Measurements from ENCODE around the gene SACM1L. TPM values are rescaled to one million over a fixed set of nuclear protein-coding genes. Genes with fewer than 3 reads are reported as not detected.
A peak's percentile ranks its signal among the peaks of the same experiment; 100 is the strongest.

Gene SACM1L
- total and polyA plus RNA-seq, 2 of the 13 experiments (the other 11 are each of a cell fraction or from before 2014, with no cell fraction given) = 15.1 to 27.8 TPM

- ChIA-PET CTCF (ENCODE audit: low intra/inter-chr PET ratio, low total read pairs) (interaction anchor here (0.7 to 2.3 kb wide), 5 partner anchors 72 to 318 kb away, joined by 4 to 18 read pairs (median 9); no protein-coding TSS in a partner anchor), POLR2A (interaction anchor here (0.6 kb wide), 1 partner anchor 168 kb away, joined by 5 read pairs; no protein-coding TSS in a partner anchor)
- ATAC-seq (peak; percentile 94), FAIRE-seq (peak; percentile 36), DNase-seq (ENCODE audit: low spot score) (peak; percentile 39)
- H3K27me3 ChIP-seq (ENCODE audit: control insufficient read depth in 1 of 2, insufficient read depth in 2 of 2, low read length in 2 of 2) = peaks cover 2 to 48% of the 10 kb centered on the region in 2 experiments
- H3K27ac ChIP-seq (ENCODE audit: extremely low read length, insufficient read depth, low read length) = no peak overlapping the region
- peak overlapping the region; percentile 39 for H2AFZ ChIP-seq (ENCODE audit: low read length)
- in situ Hi-C loops (cut with HindIII; ENCODE audit: extremely low pct_ligation_motif_present, low pct_unique_long_range_greater_than_20kb) (loop anchor here (5.0 to 10.0 kb wide), 2 partner anchors 166 to 314 kb away; no protein-coding TSS in a partner anchor), intact Hi-C loops (cut with micrococcal nuclease; ENCODE audit: unreplicated experiment) (loop anchor here (1.0 to 2.0 kb wide), 2 partner anchors 168 to 318 kb away; no protein-coding TSS in a partner anchor)
- BruUV-seq (replicated peaks) = no TSS peak
- H3K79me2 ChIP-seq (ENCODE audit: insufficient read depth, low read length) = no peaks in the 10 kb centered on the region
- H3K4me1 ChIP-seq (ENCODE audit: insufficient read depth, low read length) = peaks cover 6% of the 10 kb centered on the region; the same call in 1 of the 2 replicates
- no peak overlapping the region for H3K9ac ChIP-seq (ENCODE audit: insufficient read depth, low read depth, low read length)
- H3K36me3 ChIP-seq (replicated peaks in 1 of 2; ENCODE audit: control insufficient read depth in 1 of 2, insufficient read depth in 2 of 2, low read length in 2 of 2) = no peaks in the 10 kb centered on the region
- no peaks in the 10 kb centered on the region for H4K20me1 ChIP-seq (ENCODE audit: insufficient read depth, low read length)
- no peak overlapping the region for H3K4me3 ChIP-seq (replicated peaks in 1 of 3; ENCODE audit: insufficient read depth in 1 of 3, low read depth in 2 of 3, low read length in 3 of 3)
- WGBS (ENCODE audit: low lambda C conversion rate) = 17% methylated on average over 12 of the region's 14 CpGs
- no peaks in the 10 kb centered on the region for H3K9me3 ChIP-seq (ENCODE audit: low read length)
- peak overlapping the region; percentile 38 for H3K4me2 ChIP-seq (ENCODE audit: low read depth, low read length)
- peak; percentile 87 for TF ChIP-seq CTCF (CRISPR knock-in tag; IDR thresholded peaks at IDR 0.05)
- no peak for TF ChIP-seq HMGA1 (CRISPR knock-in tag; conservative IDR thresholded peaks at IDR 0.05)
- no peak for TF ChIP-seq ZNF704 (CRISPR knock-in tag; IDR thresholded peaks at IDR 0.05; ENCODE audit: borderline replicate concordance)
- no peak for TF ChIP-seq PRDM15 (CRISPR knock-in tag; IDR thresholded peaks at IDR 0.05)
- peak; percentile 81 for TF ChIP-seq ATF7 (IDR thresholded peaks at IDR 0.05)
- no peak for TF ChIP-seq ATF7 (CRISPR knock-in tag; IDR thresholded peaks at IDR 0.05)
- TF ChIP-seq XRCC5 (optimal IDR thresholded peaks at IDR 0.05; ENCODE audit: low read length) = peak; percentile 57
- no peak for TF ChIP-seq ZNF143 (CRISPR knock-in tag; IDR thresholded peaks at IDR 0.05)
- TF ChIP-seq RAD21 (CRISPR knock-in tag; IDR thresholded peaks at IDR 0.05) = peak; percentile 77
- 0 out of 2 replicates have a peak, but pooled peaks have one; percentile 17 for TF ChIP-seq ZNF574 (CRISPR knock-in tag; IDR thresholded peaks at IDR 0.05)
Measured at GRCh38 chr3:45760878-45761711, 71.9 kb downstream of the SACM1L start.
